CD4-positive, alpha-beta T cell treated with Interferon gamma for 1 hour (primary cell): Measurements from ENCODE around the gene PGGHG.
A peak's percentile ranks its signal among the peaks of the same experiment; 100 is the strongest.
"Not testable (repeated sequence)": the region's sequence is repeated elsewhere in the genome, so short reads cannot be mapped to it uniquely, and the experiment has no call there.

Experiments used
- DNase-seq: peaks from one replicate; pipeline ENCODE4 v3.0.0-alpha.2; 2020

The PGGHG gene

DNA sequence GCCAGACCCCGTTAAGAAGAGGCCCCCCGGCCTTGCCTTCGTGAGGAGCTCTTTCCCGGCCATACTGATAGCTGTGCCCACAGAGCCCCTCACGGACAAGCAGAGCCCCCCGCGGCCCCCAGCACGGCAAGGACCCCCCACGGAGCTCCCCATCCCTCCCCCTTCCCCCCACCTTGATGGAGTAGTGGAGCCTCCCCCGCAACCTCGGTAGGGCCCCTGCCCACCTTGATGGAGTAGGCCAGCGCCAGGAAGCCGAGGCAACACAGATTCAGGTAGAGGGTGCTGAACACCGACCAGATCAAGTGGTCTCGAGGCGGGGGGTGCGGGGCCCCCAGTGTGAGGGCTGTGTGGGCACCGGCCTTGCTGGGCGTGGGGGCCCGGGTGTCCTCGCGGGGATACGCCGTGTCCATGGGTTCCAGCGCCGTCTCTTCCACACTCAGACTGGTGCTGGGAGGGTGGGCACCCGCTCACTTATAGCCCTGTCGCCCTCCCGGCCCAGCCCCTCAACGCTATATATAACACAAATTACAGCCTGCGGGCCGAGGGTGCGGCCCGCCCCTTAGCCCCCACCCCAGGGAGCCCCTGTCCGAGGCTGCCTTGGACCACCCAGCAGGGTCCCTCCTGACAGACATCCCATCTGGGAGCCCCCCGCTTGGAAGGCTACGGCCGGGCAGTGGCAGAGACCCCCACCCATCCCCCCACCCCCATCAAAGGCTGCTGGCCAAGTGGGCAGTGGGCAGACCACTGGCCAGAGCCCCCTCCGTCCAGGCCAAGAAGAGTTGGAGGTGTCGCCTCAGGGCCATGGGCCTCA lies 10.4 kb downstream of the PGGHG start, which contains the start of gene IFITM5:
Gene IFITM5, minus strand, starts transcription at position 446 of the 811 bp plus-strand sequence. Its CDS starts 36 bp downstream, at position 410.
- no peak for DNase-seq

DNA sequence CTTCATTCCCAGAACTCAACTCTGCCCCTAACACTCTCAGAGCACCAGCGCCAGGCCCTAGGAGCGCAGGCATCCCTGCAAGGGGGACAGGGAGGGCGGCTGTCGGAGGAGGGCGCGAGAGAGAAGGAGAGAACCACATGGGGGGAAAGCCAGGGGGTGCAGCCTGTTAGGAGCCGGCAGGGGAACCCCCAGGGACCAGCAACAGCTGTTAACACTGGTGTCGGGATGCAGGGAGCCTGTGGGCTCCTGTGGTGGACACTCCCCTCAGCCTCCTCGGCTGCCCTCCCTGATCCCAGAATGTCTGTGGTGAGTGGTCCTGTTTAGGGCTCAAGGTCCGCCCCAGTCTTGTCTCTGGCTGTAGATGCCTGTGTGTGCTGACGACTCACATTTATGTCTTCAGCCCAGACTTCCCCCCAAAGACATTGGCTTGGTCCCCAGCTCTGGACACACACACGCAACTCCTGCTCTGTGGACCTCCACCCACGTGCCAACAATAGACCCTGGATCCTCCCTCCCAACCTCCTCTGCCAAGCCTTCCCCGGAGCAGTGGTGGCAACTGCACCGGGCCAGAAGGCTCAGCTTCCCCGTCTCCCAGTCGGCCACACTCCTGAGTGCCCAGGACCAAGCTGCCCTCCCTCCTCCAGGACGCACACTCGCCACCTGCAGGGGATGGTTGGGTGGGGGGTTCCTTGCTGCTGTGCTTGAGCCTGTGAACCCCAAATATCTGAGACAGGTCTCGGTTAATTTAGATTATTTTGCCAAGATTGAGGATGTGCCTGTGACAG lies 11.2 kb downstream of the PGGHG start:
- DNase-seq, result no peak

DNA sequence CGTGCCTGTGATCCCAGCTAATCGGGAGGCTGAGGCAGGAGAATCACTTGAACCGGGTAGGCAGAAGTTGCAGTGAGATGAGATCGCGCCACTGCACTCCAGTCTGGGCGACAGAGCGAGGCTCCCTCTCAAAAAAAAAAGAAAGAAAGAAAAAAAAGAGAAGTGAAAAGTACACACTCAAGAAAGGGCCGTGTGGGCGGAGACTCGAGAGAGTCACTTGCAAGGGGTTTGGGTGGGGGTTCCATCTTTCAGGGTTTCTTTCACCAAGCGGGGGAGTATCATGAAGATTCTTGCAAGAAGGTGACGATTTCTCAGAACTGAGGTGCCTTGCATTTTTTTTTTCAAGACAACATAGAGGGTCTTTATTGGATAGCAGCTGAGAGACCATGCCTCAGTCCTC lies 14.4 kb downstream of the PGGHG start:
- DNase-seq, result peak; percentile 33

- no peak for DNase-seq
Observed at GRCh38 chr11:304061-304506, 15.2 kb downstream of the PGGHG start.

- DNase-seq, result peak; percentile 64
Observed at GRCh38 chr11:304915-305843, 16.3 kb downstream of the PGGHG start.

- no peak for DNase-seq
Observed at GRCh38 chr11:305844-306211, 16.9 kb downstream of the PGGHG start.

DNA sequence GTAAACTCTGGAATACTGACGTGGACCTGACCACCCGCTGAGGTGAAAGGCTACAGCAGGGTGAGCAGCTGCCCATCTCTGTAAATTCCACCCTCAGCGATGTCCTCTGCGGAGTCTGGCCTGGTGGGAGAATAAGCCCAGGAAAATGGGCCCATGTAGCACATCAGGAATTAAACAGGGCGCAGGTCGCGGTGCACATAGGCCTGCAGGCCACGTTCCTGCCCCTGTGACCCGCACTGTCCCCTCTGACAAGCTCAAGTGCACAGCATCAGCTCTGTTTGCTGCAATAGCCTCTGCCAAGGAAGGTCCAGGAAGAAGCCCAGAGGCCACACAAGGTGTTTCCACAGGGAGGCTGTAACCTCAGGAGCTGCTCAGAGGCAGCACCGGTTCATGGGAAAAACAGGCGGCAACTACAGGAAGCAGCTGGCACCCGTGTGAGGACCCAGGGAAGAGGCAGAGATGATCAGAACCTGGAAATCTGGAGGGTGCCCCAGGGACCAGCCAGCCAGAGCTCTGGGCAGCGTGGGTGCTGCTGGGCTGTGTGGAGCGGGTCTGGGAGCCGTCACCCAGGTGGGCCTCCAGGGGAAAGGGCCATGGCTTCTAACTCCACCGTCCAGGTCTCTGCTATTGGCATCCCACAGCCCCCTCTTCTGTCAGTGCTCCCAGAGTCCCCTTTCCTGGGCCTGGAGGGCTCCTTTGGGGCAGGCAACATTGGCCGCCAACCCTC lies 17.9 kb downstream of the PGGHG start:
- no peak for DNase-seq

GRCh38 chr11:307766-308708 lies 19.1 kb downstream of the PGGHG start, which contains the start of gene IFITM2:
TSS of gene IFITM2 (plus strand) at chr11:307816. CDS start at chr11:308193, 377 bp downstream.
- peak; percentile 75 for DNase-seq

DNA sequence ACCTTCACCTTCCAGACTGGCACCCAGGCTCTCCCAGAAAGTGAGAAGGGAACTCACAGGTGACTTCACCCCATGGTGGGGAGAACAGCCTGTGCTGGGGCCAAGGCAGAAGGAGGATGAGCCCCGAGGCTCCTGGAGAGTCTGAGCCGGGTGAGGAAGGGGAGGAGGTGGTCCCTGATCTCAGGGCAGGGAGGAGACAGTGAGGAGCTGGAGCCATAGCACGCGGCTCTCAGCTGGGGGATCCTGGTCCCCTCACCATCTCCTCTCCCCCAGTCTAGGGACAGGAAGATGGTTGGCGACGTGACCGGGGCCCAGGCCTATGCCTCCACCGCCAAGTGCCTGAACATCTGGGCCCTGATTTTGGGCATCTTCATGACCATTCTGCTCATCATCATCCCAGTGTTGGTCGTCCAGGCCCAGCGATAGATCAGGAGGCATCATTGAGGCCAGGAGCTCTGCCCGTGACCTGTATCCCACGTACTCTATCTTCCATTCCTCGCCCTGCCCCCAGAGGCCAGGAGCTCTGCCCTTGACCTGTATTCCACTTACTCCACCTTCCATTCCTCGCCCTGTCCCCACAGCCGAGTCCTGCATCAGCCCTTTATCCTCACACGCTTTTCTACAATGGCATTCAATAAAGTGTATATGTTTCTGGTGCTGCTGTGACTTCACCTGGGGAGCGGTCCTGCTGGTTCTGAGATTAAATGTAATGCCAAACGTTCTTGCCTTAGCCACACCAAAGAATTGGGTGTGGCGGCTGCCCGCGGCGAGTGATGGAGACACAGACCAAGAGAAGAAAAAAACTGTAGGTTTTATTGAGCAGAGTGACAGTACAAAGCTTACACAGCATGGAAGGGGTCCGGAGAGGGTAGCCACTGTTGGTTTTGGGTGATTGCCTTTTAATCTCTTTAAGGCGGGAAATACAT lies 20.1 kb downstream of the PGGHG start:
- DNase-seq, result not testable (repeated sequence)

DNA sequence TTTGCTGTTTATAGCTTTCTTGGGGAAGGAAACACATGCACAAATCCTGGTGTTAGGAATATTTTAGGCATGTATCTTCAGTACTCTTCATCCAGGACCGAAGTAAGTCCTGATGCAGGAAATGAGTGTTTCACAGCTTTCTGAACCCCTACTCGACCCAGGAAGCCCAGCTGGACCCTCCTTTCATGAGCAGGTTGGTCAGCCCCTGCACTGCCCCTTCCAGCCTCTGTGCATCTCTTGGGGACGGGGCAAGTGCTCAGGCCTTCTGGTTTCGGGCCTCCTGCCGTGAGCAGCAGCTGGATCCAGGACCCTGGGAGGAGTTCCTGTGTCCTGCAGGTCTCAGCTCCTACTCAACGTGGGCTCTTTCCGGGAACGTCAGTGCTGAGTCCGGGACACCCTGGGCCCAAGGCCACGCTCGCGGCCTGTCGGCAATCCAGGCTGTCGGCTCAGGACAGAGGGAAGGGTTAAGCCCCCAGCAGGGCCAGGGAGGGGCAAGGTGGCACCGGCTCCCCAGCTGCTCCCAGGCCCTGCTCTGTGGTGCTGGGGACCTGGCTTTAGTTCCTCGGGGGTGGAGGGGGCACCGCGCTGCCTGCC lies 21.1 kb downstream of the PGGHG start:
- DNase-seq, result not testable (repeated sequence)

DNA sequence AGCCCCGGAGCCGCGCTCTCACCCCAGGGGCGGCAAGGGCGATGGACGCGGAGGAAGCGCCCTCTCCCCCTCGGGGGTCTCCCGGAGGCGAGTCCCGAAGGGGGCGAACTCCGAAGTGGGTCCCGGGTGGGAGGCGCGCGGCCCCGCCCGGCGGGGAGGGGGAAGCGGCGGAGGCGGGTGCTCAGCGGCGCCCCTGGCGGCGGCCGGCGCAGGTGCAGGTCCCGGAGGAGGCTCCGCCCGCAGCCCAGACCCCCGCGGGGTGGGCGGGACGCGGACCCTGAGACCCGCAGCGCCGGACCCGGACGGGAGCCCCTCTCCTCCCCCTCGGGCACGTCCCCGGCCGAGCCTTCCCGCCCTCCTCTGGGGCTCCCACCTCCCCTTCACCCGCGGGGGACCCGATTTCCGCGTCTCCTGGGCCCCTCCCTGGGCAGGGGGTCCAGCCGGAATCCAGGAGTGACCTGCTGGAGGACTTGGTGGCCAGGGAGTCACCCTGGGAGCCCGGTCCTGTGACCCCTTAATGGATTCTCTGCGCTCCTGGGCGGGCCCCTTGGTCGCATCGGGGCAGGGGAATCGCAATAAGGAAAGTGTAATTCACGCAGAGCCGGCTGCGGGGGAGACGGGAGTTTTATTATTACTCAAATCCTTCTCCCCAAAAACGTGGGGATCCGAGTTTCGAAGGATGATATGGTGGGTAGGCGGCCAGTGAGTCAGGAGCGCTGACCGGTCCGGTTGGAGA lies 22.3 kb downstream of the PGGHG start:
- not testable (repeated sequence) for DNase-seq

GRCh38 chr11:312092-312816 lies 23.3 kb downstream of the PGGHG start:
- DNase-seq, result no peak

- DNase-seq, result no peak
Observed at GRCh38 chr11:313304-313786, 24.4 kb downstream of the PGGHG start.

GRCh38 chr11:313787-314553 lies 25.0 kb downstream of the PGGHG start, which contains the start of gene IFITM1:
TSS of gene IFITM1 (plus strand) at chr11:314040. CDS start at chr11:314171, 131 bp downstream.
- peak; percentile 74 for DNase-seq

DNA sequence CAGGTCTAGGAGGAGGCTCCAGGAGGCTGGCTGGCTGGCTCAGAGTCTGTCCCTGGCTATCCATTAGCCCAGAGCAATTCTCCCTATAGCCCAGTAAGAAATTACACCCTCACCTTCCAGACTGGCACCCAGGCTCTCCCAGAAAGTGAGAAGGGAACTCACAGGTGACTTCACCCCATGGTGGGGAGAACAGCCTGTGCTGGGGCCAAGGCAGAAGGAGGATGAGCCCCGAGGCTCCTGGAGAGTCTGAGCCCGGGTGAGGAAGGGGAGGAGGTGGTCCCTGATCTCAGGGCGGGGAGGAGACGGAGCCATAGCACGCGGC lies 25.6 kb downstream of the PGGHG start:
- not testable (repeated sequence) for DNase-seq

GRCh38 chr11:315051-315481 lies 26.1 kb downstream of the PGGHG start:
- DNase-seq, result no peak

- DNase-seq, result no peak
Observed at GRCh38 chr11:315516-315994, 26.6 kb downstream of the PGGHG start.
